HG03521 (cell line): Measurements from ENCODE around the gene RAET1G.
"Not testable (repeated sequence)": the region's sequence is repeated elsewhere in the genome, so short reads cannot be mapped to it uniquely, and the experiment has no call there.

Source experiments
- ATAC-seq: cut with Tn5 transposase; IDR thresholded peaks from one replicate; pipeline ENCODE4 v1.9.1; 2021; ENCODE audit warnings: mild to moderate bottlenecking, moderate library complexity; ENCODE audit not compliant: unreplicated experiment

The RAET1G gene

DNA sequence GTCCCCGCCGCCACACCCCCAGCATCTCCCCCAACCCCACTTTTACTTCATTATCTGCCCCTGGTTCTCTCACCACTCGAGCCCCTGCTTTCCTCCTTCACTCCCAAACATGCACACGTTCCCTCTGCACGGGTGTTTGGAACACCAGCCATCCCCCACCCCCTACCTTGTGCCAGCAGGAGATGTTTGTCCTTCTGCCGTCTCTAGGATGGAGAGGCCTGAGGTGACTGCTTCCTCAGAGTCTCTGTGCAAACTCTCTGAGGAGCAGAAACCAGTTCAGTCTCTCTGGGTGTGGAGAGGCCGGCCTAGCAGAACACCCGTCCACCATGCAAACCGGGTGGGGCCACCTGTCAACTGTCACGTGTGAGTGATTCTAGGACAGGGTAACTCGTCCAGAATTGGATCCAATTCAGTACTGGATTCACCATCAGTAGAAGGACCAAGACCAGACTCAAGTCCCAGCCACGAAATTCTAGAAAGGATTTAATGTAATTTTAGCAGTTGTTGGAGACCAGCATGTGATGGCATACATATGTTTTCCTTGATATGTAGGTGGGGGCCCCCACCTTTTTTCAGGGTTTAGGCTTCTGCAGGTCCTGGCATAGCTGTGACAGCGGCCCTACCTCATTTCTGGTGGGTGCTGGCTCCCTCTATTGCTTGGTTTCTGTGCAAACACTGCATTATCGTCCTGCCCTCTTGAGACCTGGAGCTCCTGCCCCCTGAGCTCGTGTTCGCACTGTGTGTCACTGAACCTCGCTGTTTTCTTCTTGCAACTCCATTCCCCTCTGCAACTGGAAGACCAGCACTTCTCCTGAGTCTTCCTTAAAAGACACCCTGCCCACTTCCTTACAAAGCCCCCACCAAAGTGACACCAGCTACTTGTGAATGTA is 24.8 kb downstream of the RAET1G start, which contains the start of gene RAET1E:
Gene RAET1E (minus strand): TSS at position 259 of the 890 bp plus-strand sequence. CDS start 7,212 bp downstream, outside the sequence.
- ATAC-seq: no peak

DNA sequence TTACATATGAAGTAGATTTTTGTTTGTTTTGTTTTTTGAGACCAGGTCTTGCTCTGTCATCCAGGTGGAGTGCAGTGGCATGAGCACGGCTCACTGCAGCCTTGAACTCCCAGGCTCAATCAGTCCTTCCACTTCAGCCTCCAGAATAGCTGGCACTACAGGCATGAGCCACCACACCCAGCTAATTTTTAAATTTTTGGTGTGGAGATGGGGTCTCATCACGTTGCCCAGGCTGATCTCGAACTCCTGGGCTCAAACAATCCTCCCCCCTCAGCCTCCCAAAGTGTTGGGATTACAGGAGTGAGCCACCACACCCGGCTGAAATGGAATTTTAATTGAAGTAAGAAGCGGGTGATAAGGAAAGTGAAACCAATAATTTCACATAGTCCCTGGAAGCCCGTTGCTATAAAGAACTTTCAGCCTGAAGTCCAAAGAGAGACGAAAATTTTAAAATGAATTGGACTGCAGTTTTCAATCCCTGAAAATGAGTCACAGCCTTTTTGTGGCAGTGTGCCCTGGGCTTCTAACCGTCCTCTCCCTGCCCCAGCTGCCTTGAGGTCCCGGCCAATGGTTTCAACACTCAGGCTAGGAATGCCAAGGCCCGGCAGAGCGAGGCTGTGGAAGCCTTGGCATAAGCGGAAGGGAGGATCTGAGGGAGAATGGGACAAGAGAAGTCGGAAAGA is 25.8 kb downstream of the RAET1G start:
- ATAC-seq: no peak

DNA sequence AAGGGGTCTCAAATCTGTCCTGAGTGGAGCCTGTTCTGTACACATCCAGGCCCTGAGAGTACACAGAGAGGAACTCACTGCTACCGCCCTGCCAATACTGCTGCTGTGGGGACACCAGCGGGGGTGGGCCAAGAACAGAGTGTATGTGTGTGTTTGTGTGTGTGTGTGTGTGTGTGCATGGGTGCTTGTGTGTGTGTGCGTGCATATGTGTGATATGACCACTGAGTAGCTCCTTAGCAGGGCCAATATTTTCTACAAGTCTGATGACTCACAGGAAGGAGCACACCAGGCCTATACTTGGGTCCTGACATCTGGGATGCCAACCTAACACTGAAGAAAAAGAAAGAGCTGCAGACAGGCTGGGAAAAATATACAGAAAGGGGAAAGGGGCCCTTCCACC is 26.4 kb downstream of the RAET1G start:
- ATAC-seq: no peak

DNA sequence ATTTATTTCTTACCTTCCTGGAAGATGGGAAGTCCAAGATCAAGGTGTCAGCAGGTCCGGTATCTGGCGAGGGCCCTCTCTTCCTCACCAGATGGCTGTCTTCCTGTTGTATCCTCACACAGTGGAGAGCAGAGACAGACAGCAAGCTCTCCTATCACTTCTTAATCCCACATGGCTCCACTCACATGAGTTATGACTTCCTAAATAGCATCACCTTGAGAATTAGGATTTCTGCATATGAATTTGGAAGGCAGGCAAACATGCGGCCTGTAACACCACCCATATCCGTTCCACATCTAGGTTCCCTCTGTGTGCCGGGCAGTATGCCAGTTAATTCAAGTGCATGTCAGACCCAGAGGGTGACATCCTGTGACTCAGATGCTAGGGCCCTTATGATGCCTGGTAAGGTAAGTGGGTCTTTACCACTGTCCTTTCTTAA is 27.1 kb downstream of the RAET1G start:
- ATAC-seq: no peak

GRCh38 chr6:149895048-149895590 is 27.8 kb downstream of the RAET1G start:
- ATAC-seq: no peak

- not testable (repeated sequence) for ATAC-seq
These were observed 31.1 kb downstream of the RAET1G start for GRCh38 chr6:149891864-149892263.

GRCh38 chr6:149891259-149891658 is 31.7 kb downstream of the RAET1G start:
- no peak for ATAC-seq

DNA sequence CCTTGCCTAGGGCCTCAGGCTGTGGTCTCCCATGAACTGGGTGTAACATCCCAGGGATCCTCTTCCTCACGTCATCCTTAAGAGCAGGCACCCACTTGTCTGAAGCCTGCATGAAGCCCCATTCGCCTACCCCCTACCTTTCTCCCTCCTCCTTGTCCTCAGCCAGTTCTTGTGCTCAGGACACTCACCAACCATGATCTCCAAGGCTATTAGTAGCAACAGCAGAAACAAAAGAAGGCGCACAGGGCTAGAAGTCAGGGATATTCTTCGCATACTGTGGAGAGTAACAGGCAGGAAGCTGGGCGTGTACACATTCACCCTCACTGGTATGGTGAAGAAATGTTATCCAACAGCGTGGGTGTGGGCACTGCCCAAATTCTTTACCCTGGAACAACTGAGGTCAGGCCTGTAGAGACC is 32.3 kb downstream of the RAET1G start:
- no peak for ATAC-seq

GRCh38 chr6:149889326-149889725 is 33.6 kb downstream of the RAET1G start:
- no peak for ATAC-seq

DNA sequence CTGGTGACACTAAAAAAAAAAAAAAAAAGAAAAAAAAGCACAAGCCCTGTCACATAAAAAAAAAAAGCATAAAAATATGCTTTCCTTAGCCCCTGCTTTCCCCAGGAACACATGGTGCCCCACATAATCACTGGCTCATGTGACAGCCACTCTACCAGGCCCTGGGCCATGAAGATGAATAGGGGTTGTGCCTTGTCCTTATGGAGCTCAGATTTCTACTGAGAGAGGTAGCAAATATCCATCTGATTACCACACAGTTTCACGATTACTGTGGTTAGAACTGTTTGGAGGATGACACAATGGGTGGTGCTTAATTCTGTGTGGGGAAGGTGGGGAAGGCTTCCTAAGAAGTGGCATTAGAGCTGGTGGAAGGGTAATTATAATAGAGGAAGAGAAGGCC is 34.3 kb downstream of the RAET1G start:
- ATAC-seq: no peak

DNA sequence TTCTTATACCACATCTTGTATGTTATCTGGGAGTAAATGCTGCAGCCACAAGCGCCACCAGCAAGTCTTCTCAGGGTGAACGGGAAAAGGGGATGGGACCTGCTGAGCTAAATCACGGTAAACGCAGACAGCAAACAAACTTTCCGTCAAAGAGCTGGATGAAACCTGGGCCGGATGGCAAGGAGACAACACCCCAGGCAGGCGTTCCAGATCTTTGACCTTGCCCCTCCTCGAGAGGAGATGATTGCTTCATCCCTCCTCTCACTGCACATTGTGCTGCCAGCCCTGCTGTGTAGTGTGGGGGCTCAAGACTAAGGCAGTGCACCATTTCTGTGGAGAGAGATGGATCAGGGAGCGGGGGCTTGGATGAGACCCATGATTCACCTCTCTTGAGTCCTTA is 34.8 kb downstream of the RAET1G start:
- ATAC-seq: no peak

- ATAC-seq: no peak
These were observed 35.6 kb downstream of the RAET1G start for GRCh38 chr6:149887343-149887742.

GRCh38 chr6:149885888-149886287 is 37.0 kb downstream of the RAET1G start:
- no peak for ATAC-seq

DNA sequence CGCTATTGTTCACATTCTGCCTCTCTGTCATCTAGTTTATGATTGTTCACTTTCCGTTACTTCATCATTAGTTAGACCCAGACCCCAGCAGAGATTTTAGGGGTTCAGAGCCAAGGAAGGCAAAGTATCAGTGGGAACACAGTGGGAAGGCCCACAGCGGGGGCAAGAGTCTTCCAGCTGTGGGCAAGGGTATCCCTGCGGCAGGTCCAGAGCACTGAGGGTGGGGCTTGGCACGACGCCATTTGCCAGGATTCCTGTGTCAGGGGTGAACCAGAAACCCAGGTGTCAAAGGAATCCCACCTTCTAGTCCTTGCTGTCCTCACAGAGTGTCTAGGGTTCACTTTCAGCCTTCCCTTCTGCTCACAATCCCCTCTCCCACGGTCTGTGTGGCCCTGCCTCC is 38.3 kb downstream of the RAET1G start:
- no peak for ATAC-seq

- no peak for ATAC-seq
These were observed 38.7 kb downstream of the RAET1G start for GRCh38 chr6:149884215-149884614.

- ATAC-seq: no peak
These were observed 41.1 kb downstream of the RAET1G start for GRCh38 chr6:149881860-149882259.

- ATAC-seq: no peak
These were observed 41.7 kb downstream of the RAET1G start for GRCh38 chr6:149881066-149881766.

- ATAC-seq: no peak
These were observed 45.3 kb downstream of the RAET1G start for GRCh38 chr6:149877659-149878058.

DNA sequence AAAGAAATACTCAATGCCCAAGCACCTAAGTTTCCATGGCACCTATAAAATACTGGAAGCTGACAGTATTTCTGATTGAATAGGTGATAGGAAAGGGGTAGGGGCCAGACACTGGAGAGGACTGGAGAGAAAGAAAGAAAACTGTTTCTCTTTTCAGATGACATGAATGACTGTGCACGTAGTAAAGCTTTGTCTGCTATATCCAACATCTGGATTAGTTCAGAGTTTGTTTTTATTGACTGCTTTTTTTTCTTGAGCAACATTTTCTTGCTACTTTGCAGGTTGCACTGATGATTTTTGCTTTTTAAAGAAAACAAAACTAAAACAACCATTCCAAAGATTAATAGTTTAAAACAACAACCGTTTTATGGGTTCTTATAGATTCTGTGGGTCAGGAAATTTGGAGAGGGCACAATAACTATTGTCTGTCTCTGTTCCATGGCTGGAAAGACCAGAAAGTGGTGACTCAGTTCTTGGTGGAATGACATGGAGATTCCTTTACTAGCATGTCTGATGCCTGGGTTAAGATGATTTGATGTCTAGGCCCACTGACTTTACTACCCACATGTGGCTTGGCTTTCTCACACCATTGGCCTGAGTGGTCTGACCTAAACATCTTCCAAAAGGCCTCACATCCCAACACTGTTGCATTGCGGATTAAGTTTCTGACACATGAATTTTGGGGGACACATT is 46.5 kb downstream of the RAET1G start:
- ATAC-seq: no peak

DNA sequence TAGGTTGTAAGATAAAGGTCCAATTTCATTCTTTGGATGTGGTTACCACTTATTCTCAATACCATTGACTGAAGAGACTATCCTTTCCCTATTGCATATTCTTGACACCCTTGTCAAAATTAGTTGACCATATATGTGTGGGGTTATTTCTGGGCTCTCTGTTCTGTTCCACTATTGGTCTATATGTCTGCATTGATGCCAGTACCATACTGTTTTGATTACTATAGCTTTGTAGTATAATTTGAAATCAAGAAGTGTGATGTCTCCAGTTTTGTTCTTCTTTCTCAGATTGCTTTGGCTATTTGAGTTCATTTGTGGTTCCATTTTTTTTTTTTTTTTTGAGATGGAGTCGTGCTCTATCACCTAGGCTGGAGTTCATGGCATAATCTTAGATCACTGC is 50.7 kb downstream of the RAET1G start:
- no peak for ATAC-seq

DNA sequence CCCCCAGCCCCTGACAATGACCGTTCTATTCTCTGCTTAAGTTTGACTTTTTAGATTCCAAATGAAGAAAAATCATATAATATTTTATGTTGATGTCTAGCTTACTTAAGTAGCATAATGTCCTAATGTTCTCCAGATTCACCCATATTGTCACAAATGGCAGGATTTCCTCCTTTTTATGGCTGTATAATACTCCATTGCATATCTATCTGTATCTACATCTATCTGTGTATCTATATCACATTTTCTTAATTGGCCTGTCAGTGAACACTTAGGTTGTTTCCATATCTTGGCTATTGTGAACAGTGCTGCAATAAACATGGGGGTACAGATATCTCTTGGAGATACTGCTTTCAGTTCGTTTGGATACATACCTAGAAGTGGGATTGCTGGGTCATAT is 51.7 kb downstream of the RAET1G start:
- ATAC-seq: no peak
